ENCODE measurements around the gene DAPK1. TPM values are rescaled to one million over a fixed set of nuclear protein-coding genes. Genes with fewer than 3 reads are reported as not detected.
A peak's percentile ranks its signal among the peaks of the same experiment; 100 is the strongest.

Gene DAPK1
- polyA plus RNA-seq, 2 of the 4 experiments (the other 2 are of a cell fraction) = 55.2 to 67.2 TPM

- H3K4me3 ChIP-seq = no peak overlapping the region
- ATAC-seq = no peak
- ChIA-PET POLR2A (no interaction called here), CTCF (no interaction called here)
- no peak overlapping the region for H3K4me2 ChIP-seq
- H3K9me3 ChIP-seq = no peaks in the 10 kb centered on the region
- FAIRE-seq = no peak
- TF ChIP-seq ZSCAN20 (CRISPR knock-in tag; IDR thresholded peaks at IDR 0.05) (no peak), NPAS2 (CRISPR knock-in tag; IDR thresholded peaks at IDR 0.05; ENCODE audit: borderline replicate concordance) (no peak), RARB (CRISPR knock-in tag; IDR thresholded peaks at IDR 0.05) (no peak), CHD2 (IDR thresholded peaks at IDR 0.05; ENCODE audit: low read length, partially characterized antibody) (no peak), USF2 (IDR thresholded peaks at IDR 0.05) (no peak), RNF2 (IDR thresholded peaks at IDR 0.05; ENCODE audit: borderline replicate concordance, low read depth) (no peak), JUN (IDR thresholded peaks at IDR 0.05) (no peak)
- H3K4me1 ChIP-seq = peaks cover 22% of the 10 kb centered on the region
- H3K27ac ChIP-seq = peak overlapping the region in 1 of 2 experiments; percentile 58; a peak in 4 of 6 replicates
- WGBS (ENCODE audit: missing lambda C conversion rate) = 89% methylated on average over 2 of the region's 2 CpGs
- no peak for DNase-seq (ENCODE audit: low read depth in 1 of 2, low spot score in 1 of 2)
Measured at GRCh38 chr9:87720173-87720572, 222.5 kb downstream of the DAPK1 start.

GRCh38 chr9:87722393-87723088, 224.9 kb downstream of the DAPK1 start:
- 86% methylated on average over 5 of the region's 5 CpGs for WGBS (ENCODE audit: missing lambda C conversion rate)
- Histone ChIP-seq H3K27ac (peak overlapping the region in 1 of 2 experiments; percentile 49; a peak in 2 of 6 replicates), H3K4me3 (no peak overlapping the region), H3K4me1 (peaks cover 13% of the 10 kb centered on the region; the same call in 1 of the 3 replicates), H3K4me2 (no peak overlapping the region), H3K9me3 (no peaks in the 10 kb centered on the region)
- ATAC-seq (no peak), FAIRE-seq (no peak), DNase-seq (ENCODE audit: low read depth in 1 of 2, low spot score in 1 of 2) (no peak)
- ChIA-PET CTCF (interaction anchor here (0.9 to 2.7 kb wide), 6 partner anchors 8 to 90 kb away, joined by 3 to 7 read pairs (median 4); no protein-coding TSS in a partner anchor), POLR2A (no interaction called here)
- TF ChIP-seq CBX2 (IDR thresholded peaks at IDR 0.05; ENCODE audit: borderline replicate concordance, low read depth) (no peak), HOXB13 (CRISPR knock-in tag; IDR thresholded peaks at IDR 0.05; ENCODE audit: low read depth) (no peak), BCL3 (IDR thresholded peaks at IDR 0.05) (no peak), MAX (IDR thresholded peaks at IDR 0.05) (no peak)

GRCh38 chr9:87725356-87725899, 227.8 kb downstream of the DAPK1 start:
- ChIA-PET CTCF (interaction anchor here (0.8 to 6.6 kb wide), 10 partner anchors 11 to 86 kb away, joined by 3 to 57 read pairs (median 4); no protein-coding TSS in a partner anchor), POLR2A (interaction anchor here (0.6 to 2.9 kb wide), 12 partner anchors 8 to 702 kb away, joined by 3 to 75 read pairs (median 6); partner anchors contain the start of gene CDK20)
- DNase-seq (ENCODE audit: low read depth in 1 of 2, low spot score in 1 of 2) (peak; percentile 40 to 42), FAIRE-seq (no peak), ATAC-seq (peak; percentile 62 to 75)
- H3K4me1 ChIP-seq = peaks cover 42% of the 10 kb centered on the region
- H3K4me2 ChIP-seq = peak overlapping the region; percentile 85
- H3K4me3 ChIP-seq = peak overlapping the region; percentile 80
- no peaks in the 10 kb centered on the region for H3K9me3 ChIP-seq
- WGBS (ENCODE audit: missing lambda C conversion rate) = 6% methylated on average over 15 of the region's 25 CpGs
- peak overlapping the region; percentile 92 to 97 for H3K27ac ChIP-seq
- TF ChIP-seq EP300 (IDR thresholded peaks at IDR 0.05) = no peak
- TF ChIP-seq HMGXB4 (CRISPR knock-in tag; IDR thresholded peaks at IDR 0.05; ENCODE audit: borderline replicate concordance) = no peak
- no peak for TF ChIP-seq HOXB13 (CRISPR knock-in tag; IDR thresholded peaks at IDR 0.05; ENCODE audit: low read depth)
- TF ChIP-seq CHD2 (IDR thresholded peaks at IDR 0.05; ENCODE audit: low read length, partially characterized antibody) = no peak
- no peak for TF ChIP-seq HEYL (CRISPR knock-in tag; IDR thresholded peaks at IDR 0.05)
- no peak for TF ChIP-seq REST (IDR thresholded peaks at IDR 0.05)
- TF ChIP-seq CTCF (IDR thresholded peaks at IDR 0.05) = no peak
- no peak for TF ChIP-seq HOXB5 (CRISPR knock-in tag; IDR thresholded peaks at IDR 0.05)
- no peak for TF ChIP-seq MAFK (IDR thresholded peaks at IDR 0.05; ENCODE audit: partially characterized antibody)
- no peak for TF ChIP-seq FOSB (CRISPR knock-in tag; IDR thresholded peaks at IDR 0.05)
- TF ChIP-seq TFCP2L1 (CRISPR knock-in tag; IDR thresholded peaks at IDR 0.05) = no peak
- no peak for TF ChIP-seq POLR2AphosphoS2 (conservative IDR thresholded peaks at IDR 0.05; ENCODE audit: low read length)

All from A549 (cell line).